ENCODE data around the gene RAET1G. TPM values are rescaled to one million over a fixed set of nuclear protein-coding genes. Genes with fewer than 3 reads are reported as not detected.
A peak's percentile ranks its signal among the peaks of the same experiment; 100 is the strongest.

RAET1G gene
- total RNA-seq, 1 donor = 4.6 TPM

- TF ChIP-seq, protein P1, sequence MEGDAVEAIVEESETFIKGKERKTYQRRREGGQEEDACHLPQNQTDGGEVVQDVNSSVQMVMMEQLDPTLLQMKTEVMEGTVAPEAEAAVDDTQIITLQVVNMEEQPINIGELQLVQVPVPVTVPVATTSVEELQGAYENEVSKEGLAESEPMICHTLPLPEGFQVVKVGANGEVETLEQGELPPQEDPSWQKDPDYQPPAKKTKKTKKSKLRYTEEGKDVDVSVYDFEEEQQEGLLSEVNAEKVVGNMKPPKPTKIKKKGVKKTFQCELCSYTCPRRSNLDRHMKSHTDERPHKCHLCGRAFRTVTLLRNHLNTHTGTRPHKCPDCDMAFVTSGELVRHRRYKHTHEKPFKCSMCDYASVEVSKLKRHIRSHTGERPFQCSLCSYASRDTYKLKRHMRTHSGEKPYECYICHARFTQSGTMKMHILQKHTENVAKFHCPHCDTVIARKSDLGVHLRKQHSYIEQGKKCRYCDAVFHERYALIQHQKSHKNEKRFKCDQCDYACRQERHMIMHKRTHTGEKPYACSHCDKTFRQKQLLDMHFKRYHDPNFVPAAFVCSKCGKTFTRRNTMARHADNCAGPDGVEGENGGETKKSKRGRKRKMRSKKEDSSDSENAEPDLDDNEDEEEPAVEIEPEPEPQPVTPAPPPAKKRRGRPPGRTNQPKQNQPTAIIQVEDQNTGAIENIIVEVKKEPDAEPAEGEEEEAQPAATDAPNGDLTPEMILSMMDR (IDR thresholded peaks at IDR 0.05; ENCODE audit: insufficient read depth, low read length) = no peak
- DNase-seq (ENCODE audit: low read depth) = no peak
- no peak overlapping the region for H3K4me3 ChIP-seq (ENCODE audit: low read depth, low read length)
Measured at GRCh38 chr6:149936743-149937142, 13.8 kb upstream of the RAET1G start.

GRCh38 chr6:149935668-149936067 lies 12.7 kb upstream of the RAET1G start:
- TF ChIP-seq, protein P1 (IDR thresholded peaks at IDR 0.05; ENCODE audit: insufficient read depth, low read length) = no peak
- DNase-seq (ENCODE audit: low read depth) = no peak
- no peak overlapping the region for H3K4me3 ChIP-seq (ENCODE audit: low read depth, low read length)

DNA sequence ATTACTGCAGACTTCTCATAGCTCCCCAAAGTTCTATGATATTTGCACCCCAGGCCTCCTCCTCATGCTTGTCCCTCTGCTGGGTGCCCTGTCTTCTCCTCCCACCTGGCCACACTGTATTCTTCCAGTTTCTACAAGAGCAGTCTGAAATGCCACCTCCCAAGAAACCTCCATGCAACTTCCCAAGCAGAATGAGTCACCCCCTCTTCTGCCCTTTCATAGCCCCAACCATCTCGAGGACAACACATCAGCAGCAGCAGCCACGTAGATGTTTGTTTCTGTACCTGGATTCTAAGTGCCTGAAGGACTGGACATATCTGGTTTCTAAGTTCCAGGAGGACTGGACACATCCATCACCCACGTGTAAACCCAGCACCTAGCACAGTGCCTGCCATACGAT lies 12.3 kb upstream of the RAET1G start:
- DNase-seq (ENCODE audit: low read depth) = no peak
- TF ChIP-seq, protein P1 (IDR thresholded peaks at IDR 0.05; ENCODE audit: insufficient read depth, low read length) = no peak
- no peak overlapping the region for H3K4me3 ChIP-seq (ENCODE audit: low read depth, low read length)

DNA sequence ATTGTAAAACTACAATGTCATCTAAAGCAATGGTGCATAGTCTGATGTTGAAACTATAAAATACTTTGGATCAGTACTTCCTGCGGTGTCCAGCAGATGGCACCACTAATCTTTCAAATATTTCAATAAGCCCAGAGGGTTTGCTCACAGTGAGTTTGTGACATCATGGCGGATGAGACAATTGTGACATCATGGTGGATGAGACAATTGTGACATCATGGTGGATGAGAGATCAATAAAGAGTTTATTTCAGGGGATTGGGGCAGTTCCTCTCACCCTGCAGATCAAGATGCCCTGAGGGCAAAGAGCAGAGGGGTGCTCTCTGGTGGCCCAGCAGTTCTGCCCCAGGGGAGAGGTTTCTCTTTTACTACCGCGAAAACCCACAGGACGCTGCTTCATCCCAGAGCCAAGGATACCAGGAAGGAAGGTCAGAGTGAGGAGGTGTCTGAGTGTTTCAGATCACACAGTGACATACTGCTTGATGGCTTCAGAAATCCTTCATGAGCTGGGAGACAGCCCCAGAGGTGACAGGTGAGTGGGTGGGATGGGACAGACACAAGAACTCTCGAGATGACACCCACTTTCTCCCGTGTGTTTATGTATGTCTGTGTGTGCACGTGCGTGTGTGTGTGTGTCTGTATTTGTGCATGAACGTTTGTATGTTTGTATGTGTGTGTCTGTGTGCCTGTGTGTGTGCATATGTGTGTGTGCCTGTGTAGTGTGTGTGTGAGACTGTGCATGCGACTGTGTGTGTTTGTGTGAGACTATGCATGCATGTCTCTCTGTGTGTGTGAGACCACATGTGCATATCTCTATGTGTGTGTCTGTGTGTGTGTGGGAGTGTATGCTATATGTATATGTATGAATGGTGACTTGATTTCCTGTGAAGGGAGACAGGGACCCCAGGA lies 11.6 kb upstream of the RAET1G start:
- DNase-seq (ENCODE audit: low read depth) = peak; percentile 83
- H3K4me3 ChIP-seq (ENCODE audit: low read depth, low read length) = no peak overlapping the region
- TF ChIP-seq, protein P1 (IDR thresholded peaks at IDR 0.05; ENCODE audit: insufficient read depth, low read length) = peak; percentile 64

GRCh38 chr6:149933461-149933860 lies 10.5 kb upstream of the RAET1G start:
- H3K4me3 ChIP-seq (ENCODE audit: low read depth, low read length) = no peak overlapping the region
- DNase-seq (ENCODE audit: low read depth) = no peak
- TF ChIP-seq, protein P1 (IDR thresholded peaks at IDR 0.05; ENCODE audit: insufficient read depth, low read length) = no peak

DNA sequence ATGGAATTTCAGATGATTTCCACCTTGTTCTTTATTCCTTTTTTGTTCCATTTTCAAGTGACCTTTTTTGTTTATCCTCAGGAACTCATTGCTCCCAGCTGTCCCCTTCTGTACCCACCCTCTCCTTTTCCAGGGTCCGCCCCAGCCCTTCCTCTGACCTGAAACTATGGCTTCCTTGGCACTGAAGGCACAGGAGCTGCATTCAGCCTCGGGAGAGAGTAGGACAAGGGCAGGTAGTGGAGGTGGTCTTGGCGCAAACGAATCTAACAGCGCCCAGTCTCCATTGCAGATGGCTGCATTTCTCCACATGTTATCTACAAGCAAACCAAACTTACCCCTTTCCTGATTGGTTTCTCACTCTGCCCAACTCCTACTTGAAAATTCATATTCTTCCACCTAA lies 10.1 kb upstream of the RAET1G start:
- TF ChIP-seq, protein P1 (IDR thresholded peaks at IDR 0.05; ENCODE audit: insufficient read depth, low read length) = no peak
- no peak overlapping the region for H3K4me3 ChIP-seq (ENCODE audit: low read depth, low read length)
- DNase-seq (ENCODE audit: low read depth) = no peak
